GM12892 (cell line): ENCODE measurements around the gene HTT.

ENCODE experiments used
- POLR2A ChIP-seq: IDR thresholded peaks from 2 replicates; pipeline ENCODE4 v1.6.1; 2011; ENCODE audit warnings: low read depth, low read length, control low read depth
- POLR2AphosphoS5 ChIP-seq: IDR thresholded peaks from 2 replicates; pipeline ENCODE4 v1.6.1; 2011; ENCODE audit warnings: low read depth, low read length, control low read depth

GRCh38 chr4:3232871-3233271 lies 158.4 kb downstream of the HTT start:
- TF ChIP-seq POLR2A (no peak), POLR2AphosphoS5 (no peak)
